ENCODE data around the gene CBX6.
A peak's percentile ranks its signal among the peaks of the same experiment; 100 is the strongest.

Gene CBX6

GRCh38 chr22:38872172-38872830 lies at the start of gene CBX6:
Gene CBX6 (minus strand): TSS chr22:38872216. CDS start chr22:38872190, 26 bp downstream.
- Histone ChIP-seq H3K27me3 (ENCODE audit: control insufficient read depth, insufficient read depth, low read length) (no peaks in the 10 kb centered on the region), H3K79me2 (peaks cover 6% of the 10 kb centered on the region), H3K9ac (peak within 1 kb of the TSS; percentile 80), H2AFZ (peak within 1 kb of the TSS; percentile 89), H3K4me2 (ENCODE audit: low read length) (peak within 1 kb of the TSS; percentile 99), H3K9me3 (ENCODE audit: control insufficient read depth, low read length) (no peaks in the 10 kb centered on the region), H3K4me1 (peaks cover 26% of the 10 kb centered on the region), H3K4me3 (ENCODE audit: low read depth, low read length) (peak within 1 kb of the TSS; percentile 94), H3K27ac (peak within 1 kb of the TSS; percentile 99), H3K36me3 (ENCODE audit: control insufficient read depth, insufficient read depth, low read length) (no peaks in the 10 kb centered on the region)
- TF ChIP-seq CTCF (IDR thresholded peaks at IDR 0.05) = no peak

GRCh38 chr22:38921806-38922205 lies 49.8 kb upstream of the CBX6 start:
- Histone ChIP-seq H3K36me3 (ENCODE audit: control insufficient read depth, insufficient read depth, low read length) (no peaks in the 10 kb centered on the region), H3K79me2 (no peaks in the 10 kb centered on the region), H3K9me3 (ENCODE audit: control insufficient read depth, low read length) (no peaks in the 10 kb centered on the region), H2AFZ (no peak overlapping the region), H3K27me3 (ENCODE audit: control insufficient read depth, insufficient read depth, low read length) (no peaks in the 10 kb centered on the region), H3K9ac (no peak overlapping the region), H3K4me2 (ENCODE audit: low read length) (no peak overlapping the region), H3K4me3 (ENCODE audit: low read depth, low read length) (no peak overlapping the region), H3K4me1 (peaks cover 9% of the 10 kb centered on the region), H3K27ac (no peak overlapping the region)
- no peak for TF ChIP-seq CTCF (IDR thresholded peaks at IDR 0.05)

- Histone ChIP-seq H3K27ac (no peak overlapping the region), H3K79me2 (no peaks in the 10 kb centered on the region), H3K4me1 (peaks cover 9% of the 10 kb centered on the region), H3K9me3 (ENCODE audit: control insufficient read depth, low read length) (no peaks in the 10 kb centered on the region), H3K4me2 (ENCODE audit: low read length) (no peak overlapping the region), H3K4me3 (ENCODE audit: low read depth, low read length) (no peak overlapping the region), H3K27me3 (ENCODE audit: control insufficient read depth, insufficient read depth, low read length) (no peaks in the 10 kb centered on the region), H3K36me3 (ENCODE audit: control insufficient read depth, insufficient read depth, low read length) (no peaks in the 10 kb centered on the region), H3K9ac (no peak overlapping the region), H2AFZ (no peak overlapping the region)
- no peak for TF ChIP-seq CTCF (IDR thresholded peaks at IDR 0.05)
Observed at GRCh38 chr22:38921120-38921519, 49.1 kb upstream of the CBX6 start.

GRCh38 chr22:38919631-38920190 lies 47.7 kb upstream of the CBX6 start:
- Histone ChIP-seq H3K79me2 (no peaks in the 10 kb centered on the region), H3K4me2 (ENCODE audit: low read length) (no peak overlapping the region), H3K4me1 (peaks cover 6% of the 10 kb centered on the region), H2AFZ (no peak overlapping the region), H3K4me3 (ENCODE audit: low read depth, low read length) (no peak overlapping the region), H3K27ac (no peak overlapping the region), H3K36me3 (ENCODE audit: control insufficient read depth, insufficient read depth, low read length) (no peaks in the 10 kb centered on the region), H3K9me3 (ENCODE audit: control insufficient read depth, low read length) (no peaks in the 10 kb centered on the region), H3K27me3 (ENCODE audit: control insufficient read depth, insufficient read depth, low read length) (no peaks in the 10 kb centered on the region), H3K9ac (no peak overlapping the region)
- TF ChIP-seq CTCF (IDR thresholded peaks at IDR 0.05) = no peak

GRCh38 chr22:38911434-38911833 lies 39.4 kb upstream of the CBX6 start:
- no peaks in the 10 kb centered on the region for H3K36me3 ChIP-seq (ENCODE audit: control insufficient read depth, insufficient read depth, low read length)
- no peak overlapping the region for H2AFZ ChIP-seq
- H3K9me3 ChIP-seq (ENCODE audit: control insufficient read depth, low read length) = no peaks in the 10 kb centered on the region
- H3K4me3 ChIP-seq (ENCODE audit: low read depth, low read length) = no peak overlapping the region
- no peaks in the 10 kb centered on the region for H3K79me2 ChIP-seq
- no peak overlapping the region for H3K9ac ChIP-seq
- H3K27ac ChIP-seq = no peak overlapping the region
- H3K27me3 ChIP-seq (ENCODE audit: control insufficient read depth, insufficient read depth, low read length) = no peaks in the 10 kb centered on the region
- H3K4me2 ChIP-seq (ENCODE audit: low read length) = no peak overlapping the region
- TF ChIP-seq CTCF (IDR thresholded peaks at IDR 0.05) = no peak
- no peaks in the 10 kb centered on the region for H3K4me1 ChIP-seq

Measured in parathyroid adenoma (tissue), 2 donors.